HEK293T (cell line): Measurements from ENCODE around the gene CHST11.

Experiments used
- CTCF ChIA-PET: fragments of 350-600 bp; formaldehyde crosslinking; extraction: SDS; loops from one replicate; lab custom pipeline; 2021; ENCODE audit warnings: antibody characterized with exemption, inconsistent platforms; lab: Yijun Ruan, JAX
- POLR2A ChIA-PET: fragments of 350-600 bp; formaldehyde crosslinking; extraction: SDS; loops from one replicate; lab custom pipeline; 2020; ENCODE audit warnings: antibody characterized with exemption, inconsistent platforms; lab: Yijun Ruan, JAX
- DNase-seq: peaks from one replicate; pipeline ENCODE4 v3.0.0; 2012; ENCODE audit warnings: mixed read lengths; ENCODE audit errors: extremely low spot score
- ARNT ChIP-seq: fragments of 450-650 bp; IDR thresholded peaks from 2 replicates; pipeline ENCODE4 v1.6.1; 2017; ENCODE audit warnings: mild to moderate bottlenecking
- BHLHE40 ChIP-seq: fragments of 450-650 bp; IDR thresholded peaks from 2 replicates; pipeline ENCODE4 v1.6.1; 2016; ENCODE audit warnings: mild to moderate bottlenecking, moderate library complexity, borderline replicate concordance
- CTBP1 ChIP-seq: fragments of 450-650 bp; IDR thresholded peaks from 2 replicates; pipeline ENCODE4 v1.6.1; 2016; ENCODE audit warnings: borderline replicate concordance
- ELF4 ChIP-seq: fragments of 450-650 bp; IDR thresholded peaks from 2 replicates; pipeline ENCODE4 v1.6.1; 2017; ENCODE audit warnings: antibody characterized with exemption
- FOXA1 ChIP-seq: fragments of 450-650 bp; IDR thresholded peaks from 2 replicates; pipeline ENCODE4 v1.6.1; 2016; ENCODE audit warnings: mild to moderate bottlenecking
- FOXK2 ChIP-seq: fragments of 450-650 bp; IDR thresholded peaks from 2 replicates; pipeline ENCODE4 v1.6.1; 2016; ENCODE audit warnings: mild to moderate bottlenecking
- FOXM1 ChIP-seq: fragments of 450-650 bp; IDR thresholded peaks from 2 replicates; pipeline ENCODE4 v1.6.1; 2017; ENCODE audit warnings: mild to moderate bottlenecking, borderline replicate concordance
- HDGF ChIP-seq: fragments of 450-650 bp; IDR thresholded peaks from 2 replicates; pipeline ENCODE4 v1.6.1; 2017; ENCODE audit warnings: antibody characterized with exemption, borderline replicate concordance
- L3MBTL2 ChIP-seq: fragments of 450-650 bp; conservative IDR thresholded peaks from 2 replicates; pipeline ENCODE4 v1.6.1; 2016; ENCODE audit warnings: mild to moderate bottlenecking
- LEF1 ChIP-seq: fragments of 450-650 bp; IDR thresholded peaks from 2 replicates; pipeline ENCODE4 v1.6.1; 2017; ENCODE audit warnings: mild to moderate bottlenecking, borderline replicate concordance
- NFRKB ChIP-seq: fragments of 450-650 bp; IDR thresholded peaks from 2 replicates; pipeline ENCODE4 v1.6.1; 2016; ENCODE audit warnings: mild to moderate bottlenecking, moderate library complexity
- SP1 ChIP-seq: fragments of 450-650 bp; IDR thresholded peaks from 2 replicates; pipeline ENCODE4 v1.6.1; 2017
- SUZ12 ChIP-seq: fragments of 450-650 bp; IDR thresholded peaks from 2 replicates; pipeline ENCODE4 v1.6.1; 2016; ENCODE audit warnings: mild to moderate bottlenecking
- TARDBP ChIP-seq: fragments of 450-650 bp; IDR thresholded peaks from 2 replicates; pipeline ENCODE4 v1.6.1; 2016
- ZNF384 ChIP-seq: fragments of 450-650 bp; IDR thresholded peaks from 2 replicates; pipeline ENCODE4 v1.6.1; 2016
- TF ChIP-seq, protein P1 (sequence below): fragments of 450-650 bp; IDR thresholded peaks from 2 replicates; pipeline ENCODE4 v1.6.1; 2016

The CHST11 gene

DNA sequence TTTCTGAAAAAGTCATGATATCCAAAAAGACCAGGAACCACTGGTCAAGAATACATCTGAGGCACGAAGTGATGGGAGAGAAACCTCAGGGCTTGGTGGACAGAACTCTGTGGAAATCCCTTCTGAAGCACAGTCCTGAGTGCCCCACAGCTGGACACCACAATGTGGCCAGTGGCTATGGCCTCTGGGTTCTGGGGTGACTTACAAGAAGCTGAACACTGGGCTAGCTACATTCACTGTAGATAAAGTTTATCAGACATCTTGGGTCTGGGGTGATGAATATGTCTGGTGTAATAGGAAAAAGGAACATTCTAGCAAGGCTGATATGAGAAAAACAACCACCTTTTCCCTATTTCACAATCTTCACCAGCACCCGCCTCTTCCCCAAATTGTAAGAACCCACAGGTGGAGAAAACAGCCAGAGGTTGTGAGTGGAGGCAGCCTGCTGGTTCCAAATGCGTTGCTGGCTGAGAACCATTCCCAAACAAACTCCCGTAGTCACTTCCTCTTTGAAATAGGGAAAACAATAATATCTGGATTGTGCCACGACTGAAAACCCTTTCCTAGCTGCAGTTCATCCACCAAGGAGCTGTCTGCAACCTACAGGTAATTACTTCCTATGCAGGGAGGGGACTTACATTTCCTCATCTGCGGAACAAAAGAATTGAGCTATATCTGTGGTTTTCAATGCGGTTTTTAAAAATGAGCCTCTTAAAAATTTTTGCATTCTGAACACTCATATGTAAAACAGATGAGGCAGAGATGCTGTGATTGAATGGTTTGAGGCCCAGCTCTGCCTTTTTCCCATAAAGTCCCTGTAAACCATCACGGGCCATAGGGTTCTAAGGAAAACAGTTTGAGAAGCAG, 307.7 kb downstream of the CHST11 start:
- DNase-seq: no peak
- CTCF ChIA-PET: no interaction called here
- POLR2A ChIA-PET: no interaction called here
- TF ChIP-seq CTBP1 (no peak), FOXK2 (no peak), FOXA1 (no peak), ZNF384 (no peak), SP1 (no peak), FOXM1 (no peak), NFRKB (no peak), BHLHE40 (no peak), ARNT (no peak), LEF1 (no peak), SUZ12 (no peak), ELF4 (no peak), L3MBTL2 (no peak), TARDBP (no peak), HDGF (no peak)
- TF ChIP-seq, protein P1, sequence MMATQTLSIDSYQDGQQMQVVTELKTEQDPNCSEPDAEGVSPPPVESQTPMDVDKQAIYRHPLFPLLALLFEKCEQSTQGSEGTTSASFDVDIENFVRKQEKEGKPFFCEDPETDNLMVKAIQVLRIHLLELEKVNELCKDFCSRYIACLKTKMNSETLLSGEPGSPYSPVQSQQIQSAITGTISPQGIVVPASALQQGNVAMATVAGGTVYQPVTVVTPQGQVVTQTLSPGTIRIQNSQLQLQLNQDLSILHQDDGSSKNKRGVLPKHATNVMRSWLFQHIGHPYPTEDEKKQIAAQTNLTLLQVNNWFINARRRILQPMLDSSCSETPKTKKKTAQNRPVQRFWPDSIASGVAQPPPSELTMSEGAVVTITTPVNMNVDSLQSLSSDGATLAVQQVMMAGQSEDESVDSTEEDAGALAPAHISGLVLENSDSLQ: no peak

DNA sequence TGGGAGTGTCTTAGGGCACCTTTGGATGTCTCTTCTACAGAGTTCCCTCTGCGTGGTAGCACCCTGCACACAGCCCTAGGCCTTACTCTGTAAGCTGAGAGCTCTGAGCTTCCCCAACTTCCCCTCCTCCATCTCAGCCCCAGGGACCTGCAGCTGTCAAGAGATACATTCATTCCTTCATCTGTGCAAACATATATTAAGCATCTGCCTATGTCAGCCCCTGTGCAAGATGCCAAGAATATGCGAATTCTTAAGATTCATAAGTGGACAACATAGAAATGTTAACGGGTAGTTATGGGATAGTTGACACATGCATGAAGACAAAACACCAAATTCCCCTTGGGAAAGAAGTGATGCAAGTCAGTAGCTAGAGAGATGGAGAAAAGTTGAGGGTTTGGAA, 310.5 kb downstream of the CHST11 start:
- ChIA-PET POLR2A (no interaction called here), CTCF (interaction anchor here (0.8 kb wide), 1 partner anchor 14 kb away, joined by 3 read pairs; no protein-coding TSS in a partner anchor)
- no peak for TF ChIP-seq FOXA1
- no peak for TF ChIP-seq ZNF384
- no peak for TF ChIP-seq HDGF
- no peak for TF ChIP-seq ELF4
- no peak for TF ChIP-seq FOXM1
- TF ChIP-seq, protein P1: no peak
- no peak for TF ChIP-seq CTBP1
- TF ChIP-seq LEF1: no peak
- TF ChIP-seq L3MBTL2: no peak
- TF ChIP-seq SP1: no peak
- TF ChIP-seq TARDBP: no peak
- TF ChIP-seq BHLHE40: no peak
- no peak for TF ChIP-seq ARNT
- no peak for TF ChIP-seq NFRKB
- no peak for TF ChIP-seq FOXK2
- TF ChIP-seq SUZ12: no peak
- DNase-seq: no peak

DNA sequence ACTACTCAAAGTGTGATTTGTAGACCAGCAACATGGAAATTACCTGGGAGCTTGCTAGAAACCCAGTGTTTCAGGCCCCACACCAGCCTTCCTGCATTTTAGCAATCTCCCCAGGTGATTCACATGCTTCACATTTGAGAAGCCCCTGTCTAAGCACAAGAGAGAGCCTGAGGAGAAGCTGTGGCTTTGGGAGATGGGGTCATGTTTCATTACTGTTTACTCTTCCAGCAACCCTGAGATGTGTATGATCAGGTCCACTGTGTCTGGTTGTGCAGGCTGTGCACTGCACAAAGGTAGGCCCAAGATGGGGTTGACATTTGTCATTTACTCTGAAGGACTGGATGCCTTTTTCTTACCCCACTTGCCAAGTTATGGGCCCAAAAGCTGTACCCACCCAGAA, 311.3 kb downstream of the CHST11 start:
- DNase-seq: no peak
- TF ChIP-seq HDGF (no peak), TARDBP (no peak), SUZ12 (no peak), FOXK2 (no peak), ARNT (no peak), LEF1 (no peak), L3MBTL2 (no peak), FOXM1 (no peak), ZNF384 (no peak), BHLHE40 (no peak), CTBP1 (no peak), ELF4 (no peak), SP1 (no peak), NFRKB (no peak), FOXA1 (no peak)
- TF ChIP-seq, protein P1: no peak
- CTCF ChIA-PET: interaction anchor here (0.8 kb wide), 1 partner anchor 13 kb away, joined by 3 read pairs; no protein-coding TSS in a partner anchor
- POLR2A ChIA-PET: no interaction called here

DNA sequence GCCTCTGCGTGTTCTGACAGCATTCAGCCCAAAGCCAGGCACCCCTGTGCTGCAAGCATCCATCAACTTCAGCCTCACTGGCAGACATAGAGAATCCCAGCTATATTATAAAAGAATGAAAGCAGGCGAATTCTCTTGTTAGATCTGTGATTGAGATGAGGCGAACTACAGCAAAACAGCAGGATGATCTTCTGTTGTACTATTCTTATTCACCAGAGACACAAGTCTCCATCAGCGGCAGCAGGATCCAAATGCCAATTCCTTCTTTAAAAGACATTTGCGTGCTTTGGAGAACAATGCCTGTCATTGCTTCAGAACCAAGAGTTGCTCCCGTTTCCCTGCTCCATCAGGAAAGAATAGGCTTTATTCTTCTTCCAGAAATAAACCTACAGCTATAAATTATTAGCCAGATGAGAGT, 312.4 kb downstream of the CHST11 start:
- POLR2A ChIA-PET: no interaction called here
- TF ChIP-seq HDGF (no peak), CTBP1 (no peak), BHLHE40 (no peak), ARNT (no peak), ELF4 (no peak), FOXK2 (no peak), L3MBTL2 (no peak), LEF1 (no peak), NFRKB (no peak), SUZ12 (no peak), FOXM1 (no peak), ZNF384 (no peak)
- TF ChIP-seq, protein P1: no peak
- no peak for DNase-seq
- CTCF ChIA-PET: no interaction called here

DNA sequence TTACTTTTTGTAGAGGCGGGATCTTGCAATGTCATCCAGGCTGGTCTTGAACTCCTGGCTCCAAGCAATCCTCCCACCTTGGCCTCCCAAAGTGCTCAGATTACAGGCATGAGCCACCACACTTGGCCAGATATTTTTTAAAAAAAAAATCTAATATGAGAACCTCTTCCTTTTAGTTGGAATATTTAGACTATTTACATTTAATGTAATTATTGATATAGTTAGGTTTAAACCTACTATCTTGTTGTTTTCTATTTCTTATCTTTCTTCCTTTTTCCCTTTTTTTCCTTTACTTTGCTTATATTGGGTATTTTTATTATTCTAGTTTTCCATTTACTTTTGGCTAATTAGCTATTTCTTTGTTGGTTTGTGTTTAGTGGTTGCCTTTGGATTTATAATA, 315.6 kb downstream of the CHST11 start:
- no peak for TF ChIP-seq FOXM1
- no peak for TF ChIP-seq ZNF384
- no peak for TF ChIP-seq NFRKB
- POLR2A ChIA-PET: no interaction called here
- no peak for DNase-seq
- CTCF ChIA-PET: no interaction called here
